Measurements from ENCODE around the gene KRT74. TPM values are rescaled to one million over a fixed set of nuclear protein-coding genes. Genes with fewer than 3 reads are reported as not detected.

The KRT74 gene
- total RNA-seq, 4 donors from 2014 or later = not detected

DNA sequence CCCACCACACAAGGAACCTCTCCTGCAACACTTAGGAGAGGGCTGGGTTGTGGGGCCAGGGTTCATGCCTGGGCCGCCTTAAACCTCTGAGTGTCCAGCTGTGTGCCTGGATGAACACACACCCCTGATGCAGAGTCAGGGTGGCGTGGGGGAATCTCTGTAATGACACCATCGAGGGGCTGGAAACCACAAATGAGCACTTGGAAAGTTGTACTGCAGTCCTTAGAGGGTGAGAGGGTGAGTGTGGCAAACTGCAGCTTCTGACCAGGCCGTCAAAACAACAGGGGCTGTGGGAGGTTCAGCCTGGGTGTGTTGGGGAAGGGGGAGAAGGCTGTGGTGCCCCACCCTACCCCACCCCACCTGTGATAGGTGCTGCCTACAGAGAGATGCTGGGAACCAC lies 41.0 kb downstream of the KRT74 start:
- no peak overlapping the region for H3K27ac ChIP-seq
- TF ChIP-seq EP300 (IDR thresholded peaks at IDR 0.05) (no peak), CTCF (IDR thresholded peaks at IDR 0.05) (no peak), POLR2AphosphoS5 (IDR thresholded peaks at IDR 0.05) (no peak)
- H3K4me3 ChIP-seq = no peak overlapping the region
- no peak for ATAC-seq
- WGBS, 2 donors (ENCODE audit: low coverage in 1 of 2) = 58% methylated on average over 2 of the region's 4 CpGs; no CpG with 5 or more reads in 1 of the 2 donors
- H3K36me3 ChIP-seq = no peaks in the 10 kb centered on the region
- H3K27me3 ChIP-seq = no peaks in the 10 kb centered on the region
- no peaks in the 10 kb centered on the region for H3K9me3 ChIP-seq
- H3K4me1 ChIP-seq = no peaks in the 10 kb centered on the region

GRCh38 chr12:52531566-52532300 lies 41.9 kb downstream of the KRT74 start:
- H3K27me3 ChIP-seq = no peaks in the 10 kb centered on the region
- H3K36me3 ChIP-seq = no peaks in the 10 kb centered on the region
- H3K27ac ChIP-seq = no peak overlapping the region
- no peaks in the 10 kb centered on the region for H3K4me1 ChIP-seq
- peak; percentile 43 for ATAC-seq
- no peak overlapping the region for H3K4me3 ChIP-seq
- 58 to 75% methylated on average over 5 to 14 of the region's 18 CpGs for WGBS, 2 donors (ENCODE audit: low coverage in 1 of 2)
- no peaks in the 10 kb centered on the region for H3K9me3 ChIP-seq
- TF ChIP-seq POLR2A (IDR thresholded peaks at IDR 0.05) = no peak
- TF ChIP-seq CTCF (IDR thresholded peaks at IDR 0.05) = no peak
- no peak for TF ChIP-seq POLR2AphosphoS5 (IDR thresholded peaks at IDR 0.05)
- no peak for TF ChIP-seq EP300 (IDR thresholded peaks at IDR 0.05)

DNA sequence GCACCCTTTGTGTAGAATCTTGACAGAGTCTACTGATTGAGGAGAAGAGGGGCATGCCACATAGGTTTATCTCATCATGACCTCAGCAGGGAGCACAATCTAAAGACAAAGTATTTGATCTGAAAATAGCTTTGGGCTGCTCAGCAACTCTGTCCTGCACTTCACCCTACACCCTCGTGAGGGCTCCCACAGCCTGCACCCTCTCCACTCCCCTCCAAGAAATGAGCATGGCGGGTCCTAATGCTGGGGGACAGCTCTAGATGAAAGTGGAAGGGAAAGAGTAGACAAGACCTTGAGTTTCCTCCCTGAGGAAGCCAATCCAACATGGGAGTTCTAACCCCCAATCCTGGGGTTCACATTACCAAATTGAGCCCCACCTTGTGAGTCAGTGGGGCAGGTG lies 42.7 kb downstream of the KRT74 start:
- no peaks in the 10 kb centered on the region for H3K36me3 ChIP-seq
- H3K4me3 ChIP-seq = no peak overlapping the region
- TF ChIP-seq POLR2AphosphoS5 (IDR thresholded peaks at IDR 0.05) (no peak), EP300 (IDR thresholded peaks at IDR 0.05) (no peak), CTCF (IDR thresholded peaks at IDR 0.05) (no peak), POLR2A (IDR thresholded peaks at IDR 0.05) (no peak)
- H3K27me3 ChIP-seq = no peaks in the 10 kb centered on the region
- WGBS, 2 donors (ENCODE audit: low coverage in 1 of 2) = 100% methylated on average over 1 of the region's 2 CpGs
- no peaks in the 10 kb centered on the region for H3K4me1 ChIP-seq
- no peak overlapping the region for H3K27ac ChIP-seq
- no peaks in the 10 kb centered on the region for H3K9me3 ChIP-seq
- ATAC-seq = no peak

DNA sequence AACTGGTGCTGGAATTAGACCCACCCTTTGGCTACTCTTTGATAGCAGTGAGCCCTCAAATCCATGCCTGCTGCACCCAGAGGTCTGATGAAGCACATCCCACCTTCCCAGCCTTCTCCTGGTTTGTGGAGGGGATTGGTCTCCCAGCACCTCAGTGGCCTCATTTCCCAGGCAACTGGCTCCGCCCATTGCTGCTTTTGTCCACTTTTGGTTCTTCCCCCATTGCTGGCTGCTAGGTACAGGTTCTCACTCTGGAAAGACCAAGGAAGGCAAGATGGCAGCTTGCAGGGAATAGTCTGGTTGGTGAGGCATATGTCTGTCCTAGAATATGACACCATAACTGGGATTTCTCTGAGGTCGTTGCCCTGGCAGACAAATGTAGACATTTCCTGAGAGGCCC lies 43.3 kb downstream of the KRT74 start:
- Histone ChIP-seq H3K36me3 (no peaks in the 10 kb centered on the region), H3K9me3 (no peaks in the 10 kb centered on the region), H3K27me3 (no peaks in the 10 kb centered on the region), H3K27ac (no peak overlapping the region), H3K4me1 (no peaks in the 10 kb centered on the region), H3K4me3 (no peak overlapping the region)
- no peak for ATAC-seq
- no CpG with 5 or more reads among the region's 2 CpGs for WGBS, 2 donors (ENCODE audit: low coverage in 1 of 2)
- TF ChIP-seq POLR2AphosphoS5 (IDR thresholded peaks at IDR 0.05) = no peak
- TF ChIP-seq POLR2A (IDR thresholded peaks at IDR 0.05) = no peak
- no peak for TF ChIP-seq CTCF (IDR thresholded peaks at IDR 0.05)
- TF ChIP-seq EP300 (IDR thresholded peaks at IDR 0.05) = no peak

DNA sequence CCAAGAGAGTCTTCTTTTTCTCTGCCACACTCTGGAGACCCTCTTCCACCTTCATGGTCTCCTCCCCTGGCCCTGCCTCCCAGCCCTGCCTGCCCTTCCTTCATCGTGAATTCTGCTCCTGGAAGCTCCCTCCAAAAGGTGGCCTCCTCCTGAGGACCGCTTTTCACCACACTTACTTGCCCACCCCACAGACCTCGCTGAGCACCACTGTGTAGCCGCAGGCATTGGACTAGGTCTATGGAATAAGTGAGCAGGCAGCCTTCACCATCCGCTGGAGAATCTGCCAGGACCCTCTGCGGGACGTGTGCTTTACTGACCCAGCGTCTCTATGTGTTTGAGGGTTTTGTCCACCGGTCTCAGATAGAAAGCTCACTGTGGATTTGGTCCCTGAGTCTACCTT lies 43.8 kb downstream of the KRT74 start:
- no peak for TF ChIP-seq POLR2A (IDR thresholded peaks at IDR 0.05)
- no peak for TF ChIP-seq EP300 (IDR thresholded peaks at IDR 0.05)
- TF ChIP-seq POLR2AphosphoS5 (IDR thresholded peaks at IDR 0.05) = no peak
- TF ChIP-seq CTCF (IDR thresholded peaks at IDR 0.05) = no peak
- no peak for ATAC-seq
- 96 to 100% methylated on average over 2 to 9 of the region's 9 CpGs for WGBS, 2 donors (ENCODE audit: low coverage in 1 of 2)
- no peaks in the 10 kb centered on the region for H3K4me1 ChIP-seq
- H3K36me3 ChIP-seq = no peaks in the 10 kb centered on the region
- H3K27ac ChIP-seq = no peak overlapping the region
- no peaks in the 10 kb centered on the region for H3K9me3 ChIP-seq
- no peaks in the 10 kb centered on the region for H3K27me3 ChIP-seq
- no peak overlapping the region for H3K4me3 ChIP-seq

Measured in gastroesophageal sphincter (tissue), 4 donors.